ENCODE results near the gene AMH.

AMH gene

DNA sequence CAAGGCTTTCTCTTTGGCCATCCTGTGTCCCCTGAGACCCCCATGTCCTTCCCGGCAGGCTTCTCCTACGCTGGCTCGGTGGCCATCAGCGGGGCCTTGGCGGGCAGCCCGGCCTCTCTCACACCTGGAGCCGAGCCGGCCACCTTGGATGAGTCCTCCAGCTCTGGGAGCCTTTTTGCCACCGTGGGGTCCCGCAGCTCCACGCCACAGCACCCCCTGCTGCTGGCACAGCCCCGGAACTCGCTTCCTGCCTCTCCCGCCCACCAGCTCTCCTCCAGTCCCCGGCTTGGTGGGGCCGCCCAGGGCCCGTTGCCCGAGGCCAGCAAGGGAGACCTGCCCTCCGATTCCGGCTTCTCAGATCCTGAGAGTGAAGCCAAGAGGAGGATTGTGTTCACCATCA is 27.2 kb upstream of the AMH start:
- no peak for DNase-seq

DNA sequence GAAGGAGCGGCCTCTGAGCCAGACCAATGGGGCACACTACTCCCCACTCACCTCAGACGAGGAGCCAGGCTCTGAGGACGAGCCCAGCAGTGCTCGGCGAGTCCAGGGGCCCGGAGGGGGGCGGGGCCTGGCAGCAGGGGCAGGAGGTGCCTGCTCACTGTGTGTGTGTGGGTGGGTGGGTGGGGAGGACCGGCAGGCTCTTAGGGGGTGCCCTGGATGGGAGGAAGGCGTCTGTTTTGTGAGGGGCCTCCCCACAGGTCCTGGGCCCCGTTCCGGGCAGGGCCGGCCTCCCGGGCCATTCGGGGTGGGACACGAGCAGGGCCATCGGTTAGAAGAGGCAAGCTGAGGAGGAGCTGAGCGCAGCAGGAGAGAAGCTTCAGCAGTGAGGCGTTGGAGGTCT is 25.7 kb upstream of the AMH start:
- DNase-seq = no peak

DNA sequence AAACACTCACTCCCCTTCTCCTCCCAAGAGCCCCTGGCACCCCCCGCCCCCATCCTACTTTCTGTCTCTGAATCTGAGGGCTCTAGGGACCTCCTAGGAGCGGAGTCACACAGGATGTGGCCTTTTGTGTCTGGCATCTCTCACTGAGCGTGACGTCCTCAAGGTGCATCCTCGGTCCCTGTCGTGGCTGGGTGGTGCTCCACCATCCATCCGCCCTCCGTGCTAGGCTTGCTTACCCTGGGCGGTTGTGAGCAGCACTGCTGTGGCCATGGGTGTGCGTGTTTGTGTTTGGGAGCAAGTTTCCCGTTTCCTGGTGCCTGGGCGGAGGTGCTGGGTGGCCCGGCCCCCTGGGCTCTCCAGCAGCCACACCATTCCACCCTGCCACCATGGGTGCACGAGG is 25.2 kb upstream of the AMH start:
- DNase-seq = no peak

GRCh38 chr19:2224754-2225349 is 24.3 kb upstream of the AMH start:
- DNase-seq = no peak

- DNase-seq = no peak
Measured at GRCh38 chr19:2225415-2226050, 23.6 kb upstream of the AMH start.

DNA sequence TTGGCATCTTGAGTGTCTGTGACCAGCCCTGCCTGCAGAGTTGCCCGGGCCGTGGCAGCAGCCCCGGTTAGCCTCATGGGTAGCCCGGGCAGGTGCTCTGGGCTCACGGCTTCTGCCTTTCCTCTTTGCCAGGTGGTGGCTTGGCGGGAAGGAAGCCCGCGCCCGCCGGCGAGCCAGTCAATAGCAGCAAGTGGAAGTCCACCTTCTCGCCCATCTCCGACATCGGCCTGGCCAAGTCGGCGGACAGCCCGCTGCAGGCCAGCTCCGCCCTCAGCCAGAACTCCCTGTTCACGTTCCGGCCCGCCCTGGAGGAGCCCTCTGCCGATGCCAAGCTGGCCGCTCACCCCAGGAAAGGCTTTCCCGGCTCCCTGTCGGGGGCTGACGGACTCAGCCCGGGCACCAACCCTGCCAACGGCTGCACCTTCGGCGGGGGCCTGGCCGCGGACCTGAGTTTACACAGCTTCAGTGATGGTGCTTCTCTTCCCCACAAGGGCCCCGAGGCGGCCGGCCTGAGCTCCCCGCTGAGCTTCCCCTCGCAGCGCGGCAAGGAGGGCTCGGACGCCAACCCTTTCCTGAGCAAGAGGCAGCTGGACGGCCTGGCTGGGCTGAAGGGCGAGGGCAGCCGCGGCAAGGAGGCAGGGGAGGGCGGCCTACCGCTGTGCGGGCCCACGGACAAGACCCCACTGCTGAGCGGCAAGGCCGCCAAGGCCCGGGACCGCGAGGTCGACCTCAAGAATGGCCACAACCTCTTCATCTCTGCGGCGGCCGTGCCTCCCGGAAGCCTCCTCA is 22.9 kb upstream of the AMH start:
- no peak for DNase-seq

- no peak for DNase-seq
Measured at GRCh38 chr19:2226840-2227360, 22.2 kb upstream of the AMH start.

DNA sequence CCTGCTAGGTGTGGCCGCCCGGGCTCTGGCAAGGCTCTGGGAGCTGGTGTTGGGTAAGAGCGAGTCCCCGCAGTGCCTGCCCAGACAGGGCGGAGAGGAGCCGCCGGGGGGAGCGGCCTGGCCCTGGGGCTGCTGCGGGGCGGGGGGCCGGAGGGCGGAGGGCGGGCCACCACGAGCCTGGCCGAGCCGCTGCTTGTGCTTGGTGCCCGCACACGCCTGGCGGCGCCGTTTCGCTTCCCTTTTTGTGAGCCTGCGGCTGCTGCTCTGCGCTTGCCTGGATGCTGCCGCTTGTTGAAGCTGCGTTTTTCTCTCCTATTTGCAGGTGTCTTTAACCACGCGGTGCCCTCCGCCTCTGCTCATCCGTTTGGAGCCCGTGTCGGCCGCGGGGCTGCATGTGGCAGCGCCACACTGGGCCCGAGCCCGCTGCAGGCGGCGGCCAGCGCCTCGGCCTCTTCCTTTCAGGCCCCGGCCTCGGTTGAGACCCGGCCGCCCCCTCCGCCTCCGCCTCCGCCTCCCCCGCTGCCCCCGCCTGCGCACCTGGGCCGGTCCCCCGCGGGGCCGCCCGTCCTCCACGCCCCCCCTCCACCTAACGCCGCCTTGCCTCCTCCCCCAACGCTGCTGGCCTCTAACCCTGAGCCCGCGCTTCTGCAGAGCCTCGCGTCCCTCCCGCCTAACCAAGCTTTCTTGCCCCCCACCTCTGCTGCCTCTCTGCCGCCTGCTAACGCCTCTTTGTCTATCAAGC is 21.5 kb upstream of the AMH start:
- DNase-seq = no peak

DNA sequence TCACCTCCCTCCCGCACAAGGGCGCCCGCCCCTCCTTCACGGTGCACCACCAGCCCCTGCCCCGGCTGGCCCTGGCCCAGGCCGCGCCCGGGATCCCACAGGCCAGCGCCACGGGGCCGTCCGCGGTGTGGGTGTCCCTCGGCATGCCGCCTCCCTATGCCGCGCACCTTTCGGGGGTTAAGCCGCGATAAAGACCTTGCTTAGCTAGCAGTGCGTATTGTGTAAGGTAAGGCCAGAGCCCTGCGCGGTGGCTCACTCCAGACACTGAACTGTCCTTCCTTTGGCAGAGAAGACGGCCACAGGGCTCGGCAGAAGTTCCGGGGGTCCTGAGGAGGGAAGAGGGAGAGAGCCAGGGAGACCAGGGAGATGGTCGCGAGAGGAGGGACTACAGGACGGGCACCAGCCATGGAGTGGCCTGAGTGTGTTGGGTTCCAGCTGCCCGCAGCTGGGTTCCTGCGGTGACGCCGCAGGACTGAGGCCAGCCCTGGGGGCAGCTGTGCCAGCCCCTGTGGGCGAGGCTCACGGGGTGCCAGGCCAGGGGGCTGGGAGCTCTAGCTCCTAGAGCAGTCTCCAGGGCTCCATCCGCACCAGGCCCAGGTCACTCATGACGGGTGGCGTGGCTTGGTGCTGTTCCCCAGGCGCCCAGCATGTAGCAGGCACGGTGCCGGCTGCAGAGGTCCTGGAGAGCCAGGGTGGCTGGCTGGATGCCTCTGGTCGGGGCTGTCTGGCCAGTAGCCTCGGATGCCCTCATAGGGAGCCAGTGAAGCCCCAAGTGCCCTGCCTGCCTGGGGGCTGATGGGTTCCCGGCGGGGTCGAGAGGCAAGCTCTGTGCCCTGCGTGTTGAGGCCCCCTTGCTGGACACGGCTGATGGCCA is 20.7 kb upstream of the AMH start:
- no peak for DNase-seq

DNA sequence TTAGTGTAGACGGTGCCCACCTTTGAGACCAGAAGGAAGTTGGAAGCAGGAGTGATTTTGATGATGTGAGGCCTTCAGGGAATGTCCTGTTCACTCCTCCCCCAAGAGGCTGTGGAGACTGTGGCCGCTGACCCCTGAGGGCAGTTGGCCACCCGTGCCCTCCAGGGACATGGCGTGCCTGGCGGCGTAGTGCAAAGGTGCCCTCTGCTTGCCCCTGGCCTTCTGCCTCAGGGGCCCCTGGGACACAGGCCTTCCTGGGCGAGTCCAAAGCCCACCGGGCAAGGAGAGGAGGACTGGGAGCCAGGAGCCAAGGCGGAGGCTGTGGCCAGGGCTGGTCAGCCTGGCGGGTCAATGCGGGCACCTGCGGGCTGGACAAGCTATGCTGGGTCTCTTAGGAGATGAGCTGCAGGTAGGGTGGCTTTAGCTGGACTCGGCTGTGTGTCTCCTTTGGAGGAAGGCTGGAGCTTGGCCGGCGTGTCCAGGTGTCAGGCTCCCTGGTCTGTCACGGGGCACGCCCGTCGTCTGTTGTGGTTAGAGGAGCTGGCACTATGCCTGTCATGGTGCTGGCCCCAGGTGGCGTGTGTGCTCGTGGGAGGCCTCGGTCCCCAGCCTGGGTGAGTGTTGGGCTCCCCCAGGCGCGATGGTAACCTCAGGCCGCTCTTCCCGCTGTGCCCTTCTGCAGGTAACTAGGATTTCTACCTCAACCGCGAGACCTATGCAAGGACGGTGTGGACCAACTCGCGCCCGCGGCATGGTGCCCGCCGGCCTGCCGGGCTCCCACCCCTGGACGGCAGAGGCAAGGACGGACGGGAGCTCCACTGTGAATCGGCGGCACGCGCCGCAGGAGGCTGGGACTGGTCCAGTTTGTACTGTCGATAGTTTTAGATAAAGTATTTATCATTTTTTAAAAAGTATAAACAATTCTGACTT is 19.8 kb upstream of the AMH start:
- no peak for DNase-seq

DNA sequence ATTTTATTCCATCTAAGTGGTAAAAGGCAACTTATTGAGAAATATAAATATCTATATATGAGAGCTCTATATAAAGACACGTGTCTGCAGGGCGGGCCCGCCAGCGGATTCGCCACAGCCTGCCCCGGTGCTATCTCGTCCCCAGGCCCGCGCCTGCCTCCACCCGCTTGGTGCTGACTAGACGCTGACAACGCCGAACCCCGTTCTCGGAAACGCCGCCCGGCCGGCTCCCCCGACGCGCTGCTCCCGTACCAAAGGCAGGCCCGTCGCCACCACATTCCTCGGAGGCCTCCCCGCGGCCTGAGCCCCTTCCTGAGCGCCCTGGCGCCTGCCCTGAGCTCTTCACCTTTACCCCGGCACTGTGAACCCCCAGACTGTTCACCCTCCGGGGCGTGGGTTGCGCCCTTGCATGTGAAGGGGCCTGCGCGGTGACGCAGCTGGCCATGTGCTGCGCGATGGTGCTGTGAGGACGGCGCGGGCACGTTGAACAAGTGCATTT is 19.0 kb upstream of the AMH start:
- no peak for DNase-seq

GRCh38 chr19:2230807-2231533 is 18.2 kb upstream of the AMH start:
- DNase-seq = no peak

- DNase-seq = peak; percentile 31
Measured at GRCh38 chr19:2231621-2232221, 17.4 kb upstream of the AMH start.

DNA sequence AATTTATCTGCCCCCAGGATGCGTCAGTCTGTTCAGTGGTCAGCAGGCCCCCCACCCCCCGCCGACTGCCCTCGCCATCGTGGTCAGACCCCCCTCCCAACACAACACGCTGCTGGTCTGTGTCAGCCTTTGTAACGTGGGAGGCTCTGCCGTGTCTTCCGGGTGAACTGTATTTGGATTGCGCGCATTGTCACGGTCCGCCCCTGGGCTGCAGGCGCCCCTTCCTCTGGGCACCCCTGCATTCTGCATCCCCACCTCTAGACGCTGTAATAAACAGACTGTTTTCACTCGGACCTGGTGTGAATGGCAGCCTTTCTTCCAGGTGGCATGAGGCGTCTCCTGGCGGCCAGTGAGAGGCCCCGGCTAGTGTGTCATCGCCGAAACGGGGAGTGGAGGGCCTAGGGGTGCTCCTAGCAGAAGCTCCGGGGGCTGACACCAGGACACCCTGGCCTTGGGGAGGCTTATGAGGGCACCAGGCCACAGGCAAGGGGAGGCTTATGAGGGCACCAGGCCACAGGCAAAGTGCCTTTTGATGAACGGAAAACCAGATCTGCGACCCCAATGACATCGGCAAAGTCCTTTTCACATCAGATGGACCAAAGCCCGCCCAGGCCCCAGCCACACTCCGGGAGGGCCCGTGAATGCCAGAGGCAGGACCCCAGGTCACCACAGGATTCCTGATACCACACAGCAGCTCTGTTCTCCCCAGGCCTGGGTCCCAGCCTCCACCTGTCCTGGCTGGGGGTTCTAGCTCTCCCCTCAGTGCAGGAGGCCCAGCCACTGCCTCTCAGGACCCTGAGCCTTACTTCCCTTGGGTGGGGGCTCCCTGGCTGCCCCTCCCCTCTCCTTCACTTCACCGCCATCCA is 16.6 kb upstream of the AMH start:
- no peak for DNase-seq

DNA sequence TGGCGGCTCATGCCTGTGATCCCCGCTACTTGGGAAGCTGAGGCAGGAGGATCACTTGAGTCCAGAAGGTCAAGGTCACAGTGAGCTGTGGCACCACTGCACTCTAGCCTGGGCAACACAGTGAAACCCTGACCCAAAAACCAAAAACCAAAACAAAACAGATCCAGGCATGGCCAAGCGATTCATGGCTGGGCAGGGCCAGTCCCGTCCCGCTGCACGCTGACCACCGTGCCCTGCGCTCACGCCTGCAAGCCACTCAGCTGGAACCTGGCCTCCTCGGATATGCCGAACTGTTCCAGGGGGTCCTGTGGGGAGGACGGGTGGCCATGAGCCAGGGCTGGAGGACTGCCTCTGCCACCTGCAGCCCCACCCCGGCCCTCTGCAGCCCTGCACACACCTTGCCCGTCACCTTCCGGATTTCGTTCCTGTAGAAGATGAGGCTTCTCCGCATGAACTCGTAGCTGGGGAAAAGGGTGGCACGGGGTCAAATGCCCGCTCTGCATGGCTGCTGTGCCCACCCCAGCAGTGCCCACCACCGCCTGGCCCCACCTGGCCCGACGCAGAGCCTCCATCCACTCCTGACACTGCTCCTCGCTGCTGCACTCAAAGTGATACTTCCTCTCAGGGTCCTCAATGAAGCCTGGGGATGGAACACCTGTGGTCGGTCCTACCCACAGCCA is 15.4 kb upstream of the AMH start:
- DNase-seq = no peak

DNA sequence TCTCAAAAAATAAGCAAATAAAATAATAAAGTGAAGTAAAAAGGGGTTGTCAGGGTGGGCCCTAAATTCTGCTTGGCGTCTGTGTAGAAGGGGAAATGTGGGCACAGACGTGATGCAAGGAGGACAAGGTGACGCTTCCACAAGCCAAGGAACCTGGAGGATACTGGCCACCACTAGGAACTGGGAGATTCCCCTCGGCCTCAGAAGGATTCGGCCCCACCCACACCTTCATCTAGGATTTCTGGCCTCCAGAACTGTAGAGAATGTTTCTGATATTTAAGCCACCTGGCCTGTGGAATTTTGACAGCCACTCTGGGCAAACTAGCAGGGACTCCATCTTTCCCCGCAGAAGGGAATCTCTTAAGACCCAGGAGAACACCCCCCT is 14.1 kb upstream of the AMH start:
- DNase-seq = no peak

DNA sequence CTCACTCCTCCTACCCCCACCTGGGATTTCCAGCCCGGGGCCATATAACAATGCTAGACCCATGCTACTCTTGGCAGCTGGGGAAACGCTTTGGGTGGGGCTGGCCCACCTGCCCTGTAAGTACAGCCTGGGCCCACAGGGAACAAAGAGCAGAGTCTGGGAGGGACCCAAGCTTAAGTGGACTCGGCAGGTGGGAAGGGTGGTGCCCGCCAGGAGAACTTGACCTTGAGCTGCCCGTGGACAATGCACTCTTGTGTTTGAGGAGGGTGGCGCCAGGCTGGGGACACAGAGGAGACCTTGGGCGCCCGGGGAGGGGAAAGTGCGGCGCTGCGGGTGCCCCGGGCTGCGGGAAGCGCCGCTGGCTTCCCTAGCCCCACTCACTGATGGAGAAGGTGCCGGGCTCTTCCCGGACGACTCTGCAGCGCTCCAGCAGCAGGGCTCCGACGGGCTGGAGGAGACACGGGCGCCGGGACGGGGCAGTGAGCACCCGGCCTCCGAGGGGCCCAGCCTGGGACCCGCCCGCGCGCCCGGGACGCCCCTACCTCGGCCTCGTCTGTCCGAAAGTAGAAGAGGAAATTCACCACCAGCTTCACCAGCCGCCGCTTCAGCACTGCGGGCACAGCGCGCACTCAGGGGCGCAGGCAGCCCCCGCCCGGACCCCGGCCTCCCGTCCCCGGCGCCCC is 13.6 kb upstream of the AMH start:
- peak; percentile 28 for DNase-seq

DNA sequence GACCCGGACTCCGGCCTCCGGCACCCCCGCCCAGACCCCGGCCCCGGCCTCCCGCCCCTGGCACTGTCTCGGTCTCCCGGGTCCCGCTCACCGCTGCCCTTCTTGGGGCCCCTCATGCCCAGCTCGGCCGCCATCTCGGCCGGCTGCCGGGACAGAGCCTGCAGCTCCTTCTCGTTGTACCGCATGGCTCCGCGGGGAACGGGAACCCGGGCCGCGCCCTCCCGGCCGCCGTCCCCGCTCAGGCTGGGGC is 13.1 kb upstream of the AMH start:
- no peak for DNase-seq

Data from activated CD4-positive, alpha-beta T cell treated with anti-CD3 and anti-CD28 coated beads for 48 hours (primary cell).